GM12892 (cell line): ENCODE measurements around the gene TMEM244.
"Not testable (repeated sequence)": the region's sequence is repeated elsewhere in the genome, so short reads cannot be mapped to it uniquely, and the experiment has no call there.

Experiments used
- DNase-seq: peaks from one replicate; pipeline ENCODE4 v3.0.0; 2011; ENCODE audit not compliant: insufficient read length
- FAIRE-seq: peaks from 2 replicates; lab custom pipeline; 2011; peaks lifted over from hg19 to GRCh38; lab: Jason Lieb, UNC
- POLR2A ChIP-seq: IDR thresholded peaks from 2 replicates; pipeline ENCODE4 v1.6.1; 2011; ENCODE audit warnings: low read depth, low read length, control low read depth
- POLR2AphosphoS5 ChIP-seq: IDR thresholded peaks from 2 replicates; pipeline ENCODE4 v1.6.1; 2011; ENCODE audit warnings: low read depth, low read length, control low read depth
- TAF1 ChIP-seq: IDR thresholded peaks from 2 replicates; pipeline ENCODE4 v1.6.1; 2011; ENCODE audit warnings: low read depth, mild to moderate bottlenecking, control low read depth, low read length, borderline replicate concordance

TMEM244 gene

DNA sequence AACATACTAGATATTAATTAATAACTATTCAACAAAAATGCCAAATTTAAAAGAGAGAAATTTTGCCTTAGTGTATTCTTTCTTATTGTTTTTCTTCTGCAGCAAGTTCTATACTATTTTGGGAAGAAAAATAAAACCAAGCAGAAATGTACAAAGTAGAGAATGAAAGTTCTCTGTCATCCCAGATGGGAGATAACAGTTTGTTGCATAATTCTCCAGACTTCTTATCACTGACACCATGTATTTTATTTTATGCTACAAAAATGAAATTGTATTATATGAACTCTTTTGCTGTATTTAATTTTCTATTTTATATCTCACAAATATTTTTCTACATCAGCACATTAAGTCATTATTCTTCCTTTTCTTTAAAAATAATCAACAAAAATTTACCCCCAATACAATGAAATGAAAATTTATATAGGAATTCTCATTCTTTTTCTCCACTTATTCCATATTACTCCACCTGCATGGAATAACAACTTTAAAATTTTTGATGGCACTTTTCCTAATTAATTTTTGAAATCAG is 18.2 kb downstream of the TMEM244 start:
- FAIRE-seq = no peak
- TF ChIP-seq POLR2AphosphoS5 = no peak
- no peak for TF ChIP-seq TAF1
- TF ChIP-seq POLR2A = no peak
- DNase-seq = no peak

DNA sequence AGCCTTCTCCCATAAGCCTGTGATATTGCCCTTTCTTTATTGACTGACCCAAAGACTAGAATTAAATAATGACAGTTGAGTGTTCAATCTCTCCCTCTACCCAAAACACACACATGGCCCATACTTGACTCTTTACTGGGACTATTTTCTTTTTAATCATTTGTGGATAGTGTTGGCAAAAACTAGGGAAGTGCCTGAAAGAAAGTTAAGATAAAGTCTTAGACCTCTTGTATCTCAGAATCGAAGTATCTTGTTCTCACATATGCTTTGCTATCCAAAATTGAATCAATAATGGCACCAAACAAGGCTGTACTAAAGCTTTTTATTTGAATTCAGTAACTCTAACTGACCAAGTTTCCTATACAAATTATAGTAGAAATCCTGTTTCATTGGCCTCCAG is 19.0 kb downstream of the TMEM244 start:
- DNase-seq (no peak), FAIRE-seq (no peak)
- TF ChIP-seq POLR2A (no peak), TAF1 (no peak), POLR2AphosphoS5 (no peak)

DNA sequence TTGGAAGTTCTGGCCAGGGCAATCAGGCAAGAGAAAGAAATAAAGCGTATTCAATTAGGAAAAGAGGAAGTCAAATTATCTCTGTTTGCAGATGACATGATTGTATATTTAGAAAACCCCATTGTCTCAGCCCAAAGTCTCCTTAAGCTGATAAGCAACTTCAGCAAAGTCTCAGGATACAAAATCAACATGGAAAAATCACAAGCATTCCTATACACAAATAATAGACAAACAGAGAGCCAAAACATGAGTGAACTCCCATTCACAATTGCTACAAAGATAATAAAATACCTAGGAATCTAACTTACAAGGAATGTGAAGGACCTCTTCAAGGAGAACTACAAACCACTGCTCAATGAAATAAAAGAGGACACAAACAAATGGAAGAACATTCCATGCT is 21.6 kb downstream of the TMEM244 start:
- FAIRE-seq, DNase-seq: not testable (repeated sequence)

DNA sequence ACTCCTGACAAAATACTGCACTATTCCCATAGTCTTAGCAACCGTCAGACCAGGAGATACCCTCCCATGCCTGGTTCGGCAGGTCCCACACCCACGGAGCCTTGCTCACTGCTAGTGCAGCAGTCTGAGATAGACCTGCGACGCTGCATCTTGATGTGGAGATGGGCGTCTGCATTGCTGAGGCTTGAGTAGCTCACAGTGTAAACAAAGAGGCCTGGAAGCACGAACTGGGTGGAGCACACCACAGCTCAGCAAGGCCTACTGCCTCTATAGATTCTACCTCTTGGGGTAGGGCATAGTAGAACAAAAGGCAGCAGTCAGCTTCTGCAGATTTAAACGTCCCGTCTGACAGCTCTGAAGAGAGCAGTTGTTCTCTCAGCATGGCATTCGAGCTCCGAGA is 25.4 kb downstream of the TMEM244 start:
- DNase-seq (no peak), FAIRE-seq (no peak)

DNA sequence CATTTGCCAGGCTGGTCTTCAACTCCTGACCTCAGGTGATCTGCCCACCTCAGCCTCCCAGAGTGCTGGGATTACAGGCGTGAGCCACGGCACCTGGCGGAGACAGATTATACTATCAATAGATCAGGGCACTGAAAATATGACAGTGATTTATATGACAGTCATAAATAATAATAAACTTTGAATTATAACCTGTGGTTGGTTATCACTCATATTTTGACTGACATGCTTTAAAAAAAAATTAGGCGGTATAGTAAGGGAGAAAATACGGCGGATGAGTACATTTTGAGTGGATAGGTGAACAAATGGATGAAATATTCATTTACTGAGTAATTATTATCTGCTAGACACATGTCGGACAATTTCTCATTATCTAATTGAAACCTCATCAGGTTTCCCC is 28.8 kb downstream of the TMEM244 start:
- TF ChIP-seq POLR2A (no peak), POLR2AphosphoS5 (no peak), TAF1 (no peak)
- FAIRE-seq = no peak
- no peak for DNase-seq

More for the DNA sequence above, 25.4 kb downstream of the TMEM244 start:
- no peak for TF ChIP-seq POLR2AphosphoS5
- no peak for TF ChIP-seq POLR2A
- no peak for TF ChIP-seq TAF1

DNA sequence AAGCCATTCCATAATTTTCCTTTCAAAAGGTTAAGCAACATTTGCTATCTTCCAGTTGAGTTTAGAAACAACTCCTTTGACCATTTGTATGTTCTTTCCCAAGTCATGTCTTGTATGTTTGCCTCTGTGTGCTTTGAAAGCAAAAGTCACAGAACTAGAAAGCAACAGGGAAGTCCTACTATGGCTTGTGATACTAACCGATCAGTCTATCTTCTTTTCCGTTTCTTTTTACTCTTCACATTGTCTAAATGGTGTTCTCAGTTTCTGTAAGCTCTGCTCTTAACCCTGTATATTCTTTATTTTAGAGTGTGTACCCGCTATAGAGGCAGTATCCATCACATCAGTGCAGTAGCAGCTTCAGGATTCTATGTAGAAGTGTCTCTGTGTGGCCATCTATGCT is 32.9 kb downstream of the TMEM244 start:
- no peak for DNase-seq
- FAIRE-seq = peak; percentile 54
- TF ChIP-seq TAF1 = no peak
- TF ChIP-seq POLR2A = no peak
- no peak for TF ChIP-seq POLR2AphosphoS5

DNA sequence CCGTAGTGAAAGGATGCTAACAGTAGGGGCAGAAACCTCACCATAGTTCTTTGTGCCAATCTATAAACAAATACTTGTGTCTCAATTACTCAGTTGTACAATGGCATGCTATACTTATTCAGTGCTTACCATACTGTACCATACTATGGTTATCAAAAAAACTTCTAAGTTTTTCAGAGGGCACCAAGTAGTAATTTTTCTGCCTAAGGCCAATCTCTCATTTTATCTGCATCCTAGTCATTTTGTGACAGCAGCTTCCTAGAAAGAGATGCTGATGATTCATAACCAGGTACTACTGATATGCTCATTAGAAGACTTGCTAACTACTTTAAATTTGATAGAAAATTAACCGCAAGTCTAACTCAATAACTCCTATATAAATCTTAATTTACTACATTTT is 42.9 kb downstream of the TMEM244 start:
- FAIRE-seq (no peak), DNase-seq (no peak)
- TF ChIP-seq POLR2A (no peak), TAF1 (no peak), POLR2AphosphoS5 (no peak)

DNA sequence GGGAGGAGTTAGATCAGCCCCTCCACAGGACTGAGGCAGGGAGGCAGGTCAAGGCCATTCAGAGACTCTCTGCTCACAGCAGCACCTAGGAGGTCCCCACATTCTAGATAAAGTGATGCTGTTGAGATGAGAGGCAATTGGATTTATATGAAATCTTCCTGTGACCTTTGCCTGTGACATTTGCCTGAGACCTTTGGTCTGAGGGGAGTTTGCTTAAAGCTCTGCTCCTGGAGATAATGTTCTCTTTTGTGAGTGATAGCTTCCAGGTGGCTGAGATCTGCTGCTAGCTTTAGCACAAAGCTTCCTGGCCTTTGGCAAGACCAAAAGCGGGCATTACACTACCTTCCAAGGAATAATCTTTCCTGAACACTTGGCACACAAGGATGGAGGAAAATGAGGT is 43.3 kb downstream of the TMEM244 start:
- DNase-seq (no peak), FAIRE-seq (no peak)
- TF ChIP-seq TAF1 = no peak
- TF ChIP-seq POLR2AphosphoS5 = no peak

DNA sequence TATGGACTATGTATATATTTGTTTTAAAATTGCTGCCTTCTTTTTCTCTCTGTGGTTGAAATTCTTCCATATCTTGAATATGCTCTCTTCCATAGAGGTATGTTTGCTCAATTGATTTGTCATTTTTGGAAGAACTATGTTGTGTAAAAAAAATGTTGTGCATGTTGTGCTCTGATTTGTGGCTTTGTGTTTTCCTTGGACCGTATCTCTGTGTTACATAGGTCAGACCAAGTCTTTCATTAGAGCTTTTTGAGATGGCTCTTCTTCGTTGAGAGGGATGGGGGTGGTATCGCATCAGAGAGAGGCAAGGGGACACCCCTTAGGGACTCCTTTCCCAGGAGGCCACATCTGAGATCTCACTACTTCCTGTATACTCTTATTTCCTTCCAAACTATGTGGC is 43.8 kb downstream of the TMEM244 start:
- DNase-seq (no peak), FAIRE-seq (no peak)
- TF ChIP-seq TAF1 = no peak
- no peak for TF ChIP-seq POLR2A
- TF ChIP-seq POLR2AphosphoS5 = no peak

DNA sequence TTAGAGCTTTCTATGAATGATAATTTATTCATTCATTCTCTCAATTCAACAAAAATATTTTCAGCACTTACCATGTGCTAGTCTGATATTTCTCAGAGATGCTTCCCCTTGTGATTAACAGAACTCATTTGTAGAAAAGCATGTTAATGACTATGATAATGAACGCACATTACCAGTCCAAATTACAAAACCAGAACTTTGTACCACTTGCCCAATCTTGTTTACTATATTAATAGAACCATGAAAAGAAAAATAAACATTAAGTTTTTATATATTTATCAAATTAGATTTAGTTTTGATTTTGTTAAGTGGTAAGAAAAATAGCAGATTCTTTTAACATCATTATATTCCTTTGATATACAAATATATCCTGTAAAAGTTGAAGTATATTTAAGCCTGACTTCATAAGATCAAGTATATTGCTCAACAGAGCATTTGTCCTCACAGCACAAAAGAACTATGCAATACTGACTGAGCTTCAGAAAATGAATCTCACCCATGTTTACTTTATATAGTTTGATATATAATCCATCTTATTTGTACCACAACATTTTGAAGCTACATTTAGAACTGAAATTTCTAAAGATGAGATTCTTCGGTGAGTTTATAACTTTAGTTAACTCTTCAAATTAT is 48.9 kb downstream of the TMEM244 start:
- no peak for TF ChIP-seq POLR2AphosphoS5
- TF ChIP-seq TAF1 = no peak
- no peak for TF ChIP-seq POLR2A
- DNase-seq (no peak), FAIRE-seq (no peak)

DNA sequence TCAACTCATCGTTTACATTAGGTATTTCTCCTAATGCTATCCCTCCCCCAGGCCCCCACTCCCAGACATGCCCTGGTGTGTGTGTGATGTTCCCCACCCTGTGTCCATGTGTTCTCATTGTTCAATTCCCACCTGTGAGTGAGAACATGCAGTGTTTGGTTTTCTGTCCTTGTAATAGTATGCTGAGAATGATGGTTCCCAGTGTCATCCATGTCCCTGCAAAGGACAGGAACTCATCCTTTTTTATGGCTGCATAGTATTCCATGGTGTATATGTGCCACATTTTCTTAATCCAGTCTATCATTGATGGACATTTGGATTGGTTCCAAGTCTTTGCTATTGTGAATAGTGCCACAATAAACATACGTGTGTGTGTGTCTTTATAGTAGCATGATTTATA is 54.0 kb downstream of the TMEM244 start:
- DNase-seq, FAIRE-seq: not testable (repeated sequence)

DNA sequence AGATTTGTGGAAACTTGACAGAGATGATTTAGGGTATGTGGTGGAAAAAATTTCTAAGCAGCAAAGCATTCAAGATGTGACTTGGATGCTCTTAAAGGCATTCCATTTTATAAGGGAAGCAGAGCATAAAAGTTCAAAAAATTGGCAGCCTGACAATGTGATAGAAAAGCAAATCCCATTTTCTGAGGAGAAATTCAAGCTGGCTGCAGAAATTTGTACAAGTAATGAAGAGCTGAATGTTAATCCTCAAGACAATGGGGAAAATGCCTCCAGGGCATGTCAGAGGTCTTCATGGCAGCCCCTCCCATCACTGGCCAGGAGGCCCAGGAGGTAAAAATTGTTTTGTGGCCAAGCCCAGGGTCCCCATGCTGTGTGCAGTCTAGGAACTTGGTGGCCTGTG is 58.2 kb downstream of the TMEM244 start:
- DNase-seq, FAIRE-seq: not testable (repeated sequence)

DNA sequence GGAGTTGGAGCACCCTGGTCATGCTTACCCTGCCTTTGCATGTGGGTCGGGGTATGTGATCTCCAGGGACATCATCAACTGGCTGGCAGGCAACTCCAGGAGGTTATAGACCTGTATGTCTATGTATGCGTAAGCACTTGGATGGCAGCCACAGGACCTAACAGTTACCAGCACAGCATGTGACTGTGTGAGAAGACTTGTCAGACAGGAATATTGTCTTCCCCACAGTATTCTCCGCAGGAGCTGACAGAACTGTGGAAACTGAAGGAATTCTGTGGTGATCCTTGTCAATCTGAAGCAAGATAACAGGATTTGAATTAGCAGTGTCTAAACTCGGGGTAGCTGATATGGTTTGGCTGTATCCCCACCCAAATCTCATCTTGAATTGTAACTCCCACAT is 59.2 kb downstream of the TMEM244 start:
- TF ChIP-seq POLR2AphosphoS5 (no peak), POLR2A (no peak), TAF1 (no peak)
- FAIRE-seq (no peak), DNase-seq (no peak)
